ENCODE measurements around the gene GPRIN1.
"Not testable (repeated sequence)": the region's sequence is repeated elsewhere in the genome, so short reads cannot be mapped to it uniquely, and the experiment has no call there.

GPRIN1 gene

GRCh38 chr5:176621661-176622079, 11.7 kb upstream of the GPRIN1 start:
- DNase-seq, result no peak

GRCh38 chr5:176620333-176620981, 10.5 kb upstream of the GPRIN1 start:
- no peak for DNase-seq

GRCh38 chr5:176619569-176620332, 9.8 kb upstream of the GPRIN1 start:
- no peak for DNase-seq

- DNase-seq, result peak; percentile 84
Observed at GRCh38 chr5:176619203-176619568, 9.2 kb upstream of the GPRIN1 start.

GRCh38 chr5:176618783-176619182, 8.8 kb upstream of the GPRIN1 start:
- no peak for DNase-seq

GRCh38 chr5:176616511-176616910, 6.6 kb upstream of the GPRIN1 start:
- no peak for DNase-seq

GRCh38 chr5:176614805-176615478, 5.0 kb upstream of the GPRIN1 start:
- DNase-seq, result no peak

- DNase-seq, result no peak
Observed at GRCh38 chr5:176612855-176613254, 2.9 kb upstream of the GPRIN1 start.

- no peak for DNase-seq
Observed at GRCh38 chr5:176612008-176612407, 2.1 kb upstream of the GPRIN1 start.

- peak; percentile 54 for DNase-seq
Observed at GRCh38 chr5:176611435-176611834, 1.5 kb upstream of the GPRIN1 start.

- DNase-seq, result no peak
Observed at GRCh38 chr5:176610435-176610773, 448 bp upstream of the GPRIN1 start.

GRCh38 chr5:176608937-176609723, 826 bp downstream of the GPRIN1 start:
- no peak for DNase-seq

- no peak for DNase-seq
Observed at GRCh38 chr5:176608142-176608705, 1.7 kb downstream of the GPRIN1 start.

GRCh38 chr5:176606875-176607274, 3.1 kb downstream of the GPRIN1 start:
- DNase-seq, result no peak

GRCh38 chr5:176606032-176606431, 3.9 kb downstream of the GPRIN1 start:
- DNase-seq, result no peak

- no peak for DNase-seq
Observed at GRCh38 chr5:176603091-176603490, 6.9 kb downstream of the GPRIN1 start.

GRCh38 chr5:176601901-176602482, 8.0 kb downstream of the GPRIN1 start:
- no peak for DNase-seq

GRCh38 chr5:176599749-176600430, 10.1 kb downstream of the GPRIN1 start:
- DNase-seq, result not testable (repeated sequence)

GRCh38 chr5:176597417-176598389, 12.3 kb downstream of the GPRIN1 start:
- no peak for DNase-seq

- peak; percentile 78 for DNase-seq
Observed at GRCh38 chr5:176596689-176597416, 13.1 kb downstream of the GPRIN1 start.

All from CD4-positive, alpha-beta T cell treated with Interleukin-10 for 1 hour (primary cell).